OCI-LY7 (cell line): Measurements from ENCODE around the gene LSAMP. TPM values are rescaled to one million over a fixed set of nuclear protein-coding genes. Genes with fewer than 3 reads are reported as not detected.

Experiments
- BruUV-seq: library from RNA; stranded (reverse); fragments of 400-500 nt; replicated peaks from 2 replicates; lab custom pipeline; 2021; lab: Mats Ljungman, UMichigan
- CTCF ChIA-PET: fragments of 300-600 bp; sonication (Branson Sonifier 250); formaldehyde crosslinking; loops from one replicate; lab custom pipeline; 2022; ENCODE audit warnings: antibody characterized with exemption; ENCODE audit not compliant: unreplicated experiment; lab: Charles Lee
- POLR2A ChIA-PET: fragments of 300-600 bp; sonication (Branson Sonifier 250); formaldehyde crosslinking; loops from one replicate; lab custom pipeline; 2022; ENCODE audit warnings: antibody characterized with exemption; lab: Charles Lee
- DNase-seq: peaks from one replicate; pipeline ENCODE4 v3.0.0-alpha.2; 2015; ENCODE audit warnings: low spot score
- H2AFZ ChIP-seq: fragments of 200-600 bp; sonication (generic), shearing (Covaris generic); 2 replicates; pipeline ENCODE4 v1.6.1; 2014; ENCODE audit warnings: mild to moderate bottlenecking, antibody characterized with exemption, low read length, moderate library complexity
- H3K27ac ChIP-seq: fragments of 200-600 bp; sonication (generic); 2 replicates; pipeline ENCODE4 v1.5.1; 2014; ENCODE audit warnings: mixed run types, low read depth, mild to moderate bottlenecking, moderate library complexity, low read length, inconsistent platforms; ENCODE audit not compliant: poor library complexity, severe bottlenecking
- H3K36me3 ChIP-seq: fragments of 200-600 bp; sonication (generic); 2 replicates; pipeline ENCODE4 v1.6.1; 2014; ENCODE audit warnings: mild to moderate bottlenecking, antibody characterized with exemption, low read length, moderate library complexity, mixed read lengths; ENCODE audit not compliant: insufficient read depth
- H3K4me1 ChIP-seq: fragments of 200-600 bp; sonication (generic); 2 replicates; pipeline ENCODE4 v1.5.1; 2014; ENCODE audit warnings: mild to moderate bottlenecking, low read length; ENCODE audit not compliant: insufficient read depth, poor library complexity, severe bottlenecking
- H3K4me2 ChIP-seq: fragments of 200-600 bp; sonication (generic); 2 replicates; pipeline ENCODE4 v1.6.1; 2014; ENCODE audit warnings: mild to moderate bottlenecking, low read length
- H3K4me3 ChIP-seq: fragments of 200-600 bp; sonication (generic); 2 replicates; pipeline ENCODE4 v1.5.1; 2014; ENCODE audit warnings: mild to moderate bottlenecking, low read depth, low read length; ENCODE audit not compliant: poor library complexity, severe bottlenecking
- H3K79me2 ChIP-seq: fragments of 200-600 bp; sonication (generic); 2 replicates; pipeline ENCODE4 v1.6.1; 2016; ENCODE audit warnings: low read depth, mild to moderate bottlenecking, low read length, moderate library complexity, mixed read lengths; ENCODE audit not compliant: insufficient read depth
- H3K9me2 ChIP-seq: fragments of 200-600 bp; sonication (generic); 2 replicates; pipeline ENCODE4 v1.6.1; 2016; ENCODE audit warnings: mild to moderate bottlenecking, low read length, mixed read lengths; ENCODE audit not compliant: insufficient read depth
- H3K9me3 ChIP-seq: fragments of 200-600 bp; sonication (generic); 2 replicates; pipeline ENCODE4 v1.6.1; 2014; ENCODE audit warnings: mild to moderate bottlenecking, mixed run types, low read length, mixed read lengths
- H4K20me1 ChIP-seq: fragments of 200-600 bp; sonication (generic); 2 replicates; pipeline ENCODE4 v1.6.1; 2014; ENCODE audit warnings: mild to moderate bottlenecking, antibody characterized with exemption, low read length, moderate library complexity, mixed read lengths; ENCODE audit not compliant: insufficient read depth
- CTCF ChIP-seq: fragments of 200-600 bp; sonication (generic); conservative IDR thresholded peaks from 2 replicates; pipeline ENCODE4 v1.5.1; 2014; ENCODE audit warnings: mild to moderate bottlenecking, antibody characterized with exemption, low read length, moderate library complexity, mixed read lengths
- EZH2phosphoT487 ChIP-seq: fragments of 200-600 bp; sonication (generic); IDR thresholded peaks from 2 replicates; pipeline ENCODE4 v1.6.1; 2018; ENCODE audit warnings: low read depth, borderline replicate concordance, mild to moderate bottlenecking, mixed run types, antibody characterized with exemption, low read length, moderate library complexity, mixed read lengths
- intact Hi-C: fragments of 100-400 bp; cut with micrococcal nuclease; formaldehyde crosslinking; loops from one replicate; pipeline ENCODE4 v1.10.0; 2022; ENCODE audit not compliant: unreplicated experiment
- total RNA-seq, 2 experiments: library from RNA; depleted of rRNA in 1 of 2; stranded (reverse); fragments of >200 nt in 1 of 2; shearing (Covaris generic) in 1 of 2; gene quantifications; 2 replicates each; pipeline ENCODE4 v1.2.3, GENCODE V29; 2014 to 2022

LSAMP gene
- total RNA-seq, 2 experiments from 2014 or later = 1.4 TPM; not detected in 1

DNA sequence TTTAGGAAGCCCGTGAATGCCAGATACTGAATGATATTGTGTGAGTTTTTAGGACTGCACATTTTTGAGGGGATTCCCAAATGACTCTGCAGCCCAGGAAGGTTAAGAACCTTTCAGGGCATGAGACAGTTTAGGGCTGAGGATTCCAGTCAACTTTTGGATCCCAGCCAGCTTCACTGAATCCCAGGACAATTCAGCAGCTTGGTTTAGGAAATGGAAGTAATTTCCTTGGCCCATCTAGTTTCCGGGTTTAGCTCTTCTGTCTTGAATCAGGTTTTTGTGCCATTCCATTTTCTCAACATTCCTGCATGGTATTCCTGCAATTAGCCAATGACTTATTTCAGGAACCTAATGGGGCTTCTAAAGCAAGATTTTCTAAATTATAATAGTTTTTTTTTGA is 253.9 kb downstream of the LSAMP start:
- H4K20me1 ChIP-seq = no peaks in the 10 kb centered on the region
- H3K4me3 ChIP-seq = no peak overlapping the region
- H3K79me2 ChIP-seq = no peaks in the 10 kb centered on the region
- ChIA-PET POLR2A (interaction anchor here (1.2 kb wide), 1 partner anchor 11 kb away, joined by 3 read pairs; no protein-coding TSS in a partner anchor), CTCF (no interaction called here)
- no TSS peak for BruUV-seq
- no peaks in the 10 kb centered on the region for H3K4me1 ChIP-seq
- TF ChIP-seq CTCF (no peak), EZH2phosphoT487 (no peak)
- DNase-seq = no peak
- no peak overlapping the region for H2AFZ ChIP-seq
- H3K27ac ChIP-seq = no peak overlapping the region
- no peak overlapping the region for H3K4me2 ChIP-seq
- no peaks in the 10 kb centered on the region for H3K9me3 ChIP-seq
- intact Hi-C loops = no loop called here
- H3K36me3 ChIP-seq = no peaks in the 10 kb centered on the region
- no peaks in the 10 kb centered on the region for H3K9me2 ChIP-seq

DNA sequence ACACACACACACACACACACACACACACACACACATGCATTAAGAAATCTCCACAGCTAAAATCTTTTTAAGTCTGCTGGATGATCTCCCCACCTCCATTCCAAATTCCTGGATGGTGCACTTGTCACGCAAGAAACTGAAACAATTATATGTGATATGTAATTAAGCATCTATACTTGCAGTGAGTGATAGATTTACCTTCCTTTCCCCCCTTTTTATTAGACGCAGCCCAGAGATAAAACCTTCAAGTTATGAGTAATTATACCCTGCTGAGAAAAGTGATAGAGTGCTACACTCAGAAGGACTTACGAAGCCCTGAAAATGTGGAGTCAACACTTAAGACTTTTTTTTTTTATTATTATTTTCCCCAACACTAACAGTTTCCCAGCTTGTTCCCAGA is 255.2 kb downstream of the LSAMP start:
- no peaks in the 10 kb centered on the region for H3K9me3 ChIP-seq
- no peak overlapping the region for H3K4me3 ChIP-seq
- H3K27ac ChIP-seq = no peak overlapping the region
- intact Hi-C loops = no loop called here
- no peaks in the 10 kb centered on the region for H3K79me2 ChIP-seq
- ChIA-PET POLR2A (no interaction called here), CTCF (no interaction called here)
- DNase-seq = no peak
- H4K20me1 ChIP-seq = no peaks in the 10 kb centered on the region
- no peaks in the 10 kb centered on the region for H3K36me3 ChIP-seq
- no peak for TF ChIP-seq CTCF
- TF ChIP-seq EZH2phosphoT487 = no peak
- no peak overlapping the region for H3K4me2 ChIP-seq
- no peak overlapping the region for H2AFZ ChIP-seq
- H3K9me2 ChIP-seq = no peaks in the 10 kb centered on the region
- no TSS peak for BruUV-seq
- no peaks in the 10 kb centered on the region for H3K4me1 ChIP-seq

DNA sequence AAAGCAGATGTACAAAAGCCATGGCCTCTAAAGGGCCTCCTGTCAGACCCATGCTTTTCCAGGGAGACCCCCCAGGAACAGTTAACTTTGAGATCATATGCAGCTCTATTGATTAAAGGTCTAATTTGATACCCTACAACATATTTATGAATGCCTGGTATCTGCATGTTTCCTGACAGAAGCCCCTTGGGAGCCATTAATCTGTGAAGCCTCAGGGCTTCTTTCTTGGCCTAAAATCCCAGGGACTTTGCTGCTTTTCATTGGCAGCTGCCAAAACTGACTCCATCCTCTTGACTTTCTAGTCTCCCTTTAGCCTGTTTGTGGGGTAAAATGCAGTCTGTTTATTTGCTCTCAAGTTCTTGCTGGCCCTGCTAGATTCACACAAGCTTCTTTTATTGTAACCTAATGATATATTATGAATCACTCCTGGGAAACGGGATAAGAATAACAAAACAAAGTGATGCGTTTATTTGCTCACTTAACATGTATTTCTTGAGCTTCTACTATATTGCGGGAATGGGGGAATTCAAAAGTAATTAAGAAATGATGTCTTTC is 257.0 kb downstream of the LSAMP start:
- DNase-seq = no peak
- intact Hi-C loops = no loop called here
- no TSS peak for BruUV-seq
- H3K4me1 ChIP-seq = no peaks in the 10 kb centered on the region
- no peak overlapping the region for H3K4me2 ChIP-seq
- H3K79me2 ChIP-seq = no peaks in the 10 kb centered on the region
- H3K36me3 ChIP-seq = no peaks in the 10 kb centered on the region
- H3K9me2 ChIP-seq = no peaks in the 10 kb centered on the region
- H3K9me3 ChIP-seq = no peaks in the 10 kb centered on the region
- no peak overlapping the region for H3K4me3 ChIP-seq
- ChIA-PET CTCF (no interaction called here), POLR2A (no interaction called here)
- H3K27ac ChIP-seq = no peak overlapping the region
- no peak for TF ChIP-seq CTCF
- TF ChIP-seq EZH2phosphoT487 = no peak
- H4K20me1 ChIP-seq = no peaks in the 10 kb centered on the region
- no peak overlapping the region for H2AFZ ChIP-seq
